ENCODE measurements around the gene SHC4. TPM values are rescaled to one million over a fixed set of nuclear protein-coding genes. Genes with fewer than 3 reads are reported as not detected.

The SHC4 gene
- total and polyA plus RNA-seq, 2 of the 8 experiments (the other 6 are each of a cell fraction or from before 2014, with no cell fraction given): 0.15 to 0.30 TPM

DNA sequence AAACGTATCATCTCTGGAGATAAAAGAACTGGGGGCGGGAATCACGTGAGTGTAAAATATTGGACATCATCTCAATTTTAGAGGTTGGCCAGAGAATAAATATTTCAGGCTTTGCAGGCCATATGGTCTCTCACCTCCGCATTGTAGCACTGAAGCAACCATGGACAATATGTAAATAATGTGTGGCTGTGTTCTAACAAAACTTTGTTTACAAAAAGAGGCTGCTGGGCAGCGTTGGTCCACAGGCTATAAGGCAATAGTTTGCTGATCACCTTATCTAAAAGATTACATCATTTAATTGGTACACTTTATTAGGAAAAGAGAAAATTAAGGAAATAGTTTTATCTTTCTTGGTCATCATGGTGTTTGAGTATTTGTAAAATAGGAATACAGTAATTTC, 22.5 kb upstream of the SHC4 start (continued):
- no peak for TF ChIP-seq ZNF274 (IDR thresholded peaks at IDR 0.05; ENCODE audit: borderline replicate concordance, extremely low read depth, low read length)
- TF ChIP-seq, protein P1, sequence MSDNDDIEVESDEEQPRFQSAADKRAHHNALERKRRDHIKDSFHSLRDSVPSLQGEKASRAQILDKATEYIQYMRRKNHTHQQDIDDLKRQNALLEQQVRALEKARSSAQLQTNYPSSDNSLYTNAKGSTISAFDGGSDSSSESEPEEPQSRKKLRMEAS (IDR thresholded peaks at IDR 0.05): no peak
- TF ChIP-seq SAP30 (IDR thresholded peaks at IDR 0.05; ENCODE audit: insufficient read depth, insufficient replicate concordance, low read length): no peak
- TF ChIP-seq SIN3A (conservative IDR thresholded peaks at IDR 0.05 in 1 of 2, IDR thresholded peaks at IDR 0.05 in 1 of 2; ENCODE audit: low read depth in 1 of 2, low read length in 2 of 2): no peak
- TF ChIP-seq SP1 (IDR thresholded peaks at IDR 0.05; ENCODE audit: low read depth, low read length): no peak
